ENCODE results near the gene OR2T11.

Gene OR2T11

DNA sequence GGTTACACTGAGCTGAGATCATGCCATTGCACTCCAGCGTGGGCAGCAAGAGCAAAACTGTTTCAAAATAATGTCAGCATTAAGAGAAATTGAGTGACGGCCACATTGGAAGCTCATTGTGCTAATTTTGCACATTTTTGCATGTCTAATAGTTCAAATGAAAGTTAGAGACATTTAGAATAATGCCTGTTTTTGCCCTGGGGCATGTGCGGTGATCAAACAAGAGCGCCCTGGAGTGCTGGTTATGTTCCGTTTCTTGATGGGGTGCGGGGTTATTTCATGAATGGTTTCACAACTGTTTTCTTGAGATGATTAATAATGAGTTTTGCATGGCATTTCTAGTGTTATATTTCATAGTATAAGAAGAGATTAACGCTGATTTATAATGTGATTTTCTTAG, 13.1 kb downstream of the OR2T11 start:
- DNase-seq (ENCODE audit: low read depth) = no peak
- TF ChIP-seq, protein P1, sequence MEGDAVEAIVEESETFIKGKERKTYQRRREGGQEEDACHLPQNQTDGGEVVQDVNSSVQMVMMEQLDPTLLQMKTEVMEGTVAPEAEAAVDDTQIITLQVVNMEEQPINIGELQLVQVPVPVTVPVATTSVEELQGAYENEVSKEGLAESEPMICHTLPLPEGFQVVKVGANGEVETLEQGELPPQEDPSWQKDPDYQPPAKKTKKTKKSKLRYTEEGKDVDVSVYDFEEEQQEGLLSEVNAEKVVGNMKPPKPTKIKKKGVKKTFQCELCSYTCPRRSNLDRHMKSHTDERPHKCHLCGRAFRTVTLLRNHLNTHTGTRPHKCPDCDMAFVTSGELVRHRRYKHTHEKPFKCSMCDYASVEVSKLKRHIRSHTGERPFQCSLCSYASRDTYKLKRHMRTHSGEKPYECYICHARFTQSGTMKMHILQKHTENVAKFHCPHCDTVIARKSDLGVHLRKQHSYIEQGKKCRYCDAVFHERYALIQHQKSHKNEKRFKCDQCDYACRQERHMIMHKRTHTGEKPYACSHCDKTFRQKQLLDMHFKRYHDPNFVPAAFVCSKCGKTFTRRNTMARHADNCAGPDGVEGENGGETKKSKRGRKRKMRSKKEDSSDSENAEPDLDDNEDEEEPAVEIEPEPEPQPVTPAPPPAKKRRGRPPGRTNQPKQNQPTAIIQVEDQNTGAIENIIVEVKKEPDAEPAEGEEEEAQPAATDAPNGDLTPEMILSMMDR (conservative IDR thresholded peaks at IDR 0.05; ENCODE audit: low read depth, low read length) = no peak
- H3K4me3 ChIP-seq (ENCODE audit: low read length) = no peak overlapping the region

DNA sequence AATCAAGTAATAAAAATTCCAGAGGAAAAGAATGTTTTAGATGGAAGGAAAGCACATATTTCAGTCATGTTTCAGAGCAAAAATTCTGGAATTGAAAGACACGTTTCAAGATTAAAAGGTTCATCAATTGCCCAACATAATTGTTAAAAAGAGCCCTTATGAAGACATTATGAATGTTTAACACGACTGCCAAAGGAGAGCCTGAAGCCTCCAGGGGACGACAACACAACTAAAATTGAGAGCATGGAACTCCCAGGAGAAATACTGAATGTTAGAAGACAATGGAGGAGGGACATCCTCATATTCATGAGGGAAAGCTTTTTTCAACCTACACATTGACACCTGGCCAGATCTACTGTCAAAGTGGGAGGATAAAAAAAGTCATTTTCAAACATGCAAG, 16.0 kb downstream of the OR2T11 start:
- DNase-seq (ENCODE audit: low read depth) = no peak
- TF ChIP-seq, protein P1 (conservative IDR thresholded peaks at IDR 0.05; ENCODE audit: low read depth, low read length) = peak; percentile 34
- no peak overlapping the region for H3K4me3 ChIP-seq (ENCODE audit: low read length)

DNA sequence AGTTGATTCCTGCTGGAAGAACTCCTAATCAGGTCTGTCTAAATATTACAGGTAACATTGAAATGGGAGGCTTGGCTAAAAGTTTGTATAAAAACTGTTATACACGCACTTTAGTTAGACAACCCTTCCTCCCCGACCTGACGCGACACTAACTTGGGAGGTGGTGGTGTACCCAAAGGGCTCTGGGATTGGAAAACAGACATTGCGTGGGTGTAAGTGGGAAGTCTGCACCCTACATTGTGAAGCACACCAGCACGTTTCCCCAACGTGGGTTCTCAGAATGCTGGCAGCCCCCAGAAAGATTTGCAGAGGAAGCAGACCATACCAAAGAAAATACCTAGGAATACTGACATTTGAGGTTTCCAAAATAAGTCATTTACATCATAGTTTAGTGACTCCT, 16.8 kb downstream of the OR2T11 start:
- no peak overlapping the region for H3K4me3 ChIP-seq (ENCODE audit: low read length)
- TF ChIP-seq, protein P1 (conservative IDR thresholded peaks at IDR 0.05; ENCODE audit: low read depth, low read length) = no peak
- DNase-seq (ENCODE audit: low read depth) = no peak

DNA sequence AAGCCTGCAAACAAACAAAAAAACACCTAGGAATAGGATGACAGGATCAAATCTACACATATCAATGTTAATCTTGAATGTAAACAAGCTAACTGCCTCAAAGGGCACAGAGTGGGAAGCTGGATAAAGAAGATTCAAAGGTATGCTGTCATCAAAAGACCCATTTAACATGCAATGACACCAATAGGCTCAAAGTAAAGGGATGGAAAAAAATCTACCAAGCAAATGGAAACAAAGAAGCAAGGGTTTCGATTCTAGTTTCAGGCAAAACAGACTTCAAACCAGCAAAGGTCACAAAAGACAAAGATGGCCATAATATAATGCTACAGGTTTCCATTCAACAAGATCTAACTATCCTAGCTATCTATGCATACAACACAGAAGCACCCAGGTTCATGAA, 21.1 kb downstream of the OR2T11 start:
- H3K4me3 ChIP-seq (ENCODE audit: low read length) = no peak overlapping the region
- TF ChIP-seq, protein P1 (conservative IDR thresholded peaks at IDR 0.05; ENCODE audit: low read depth, low read length) = no peak
- no peak for DNase-seq (ENCODE audit: low read depth)

DNA sequence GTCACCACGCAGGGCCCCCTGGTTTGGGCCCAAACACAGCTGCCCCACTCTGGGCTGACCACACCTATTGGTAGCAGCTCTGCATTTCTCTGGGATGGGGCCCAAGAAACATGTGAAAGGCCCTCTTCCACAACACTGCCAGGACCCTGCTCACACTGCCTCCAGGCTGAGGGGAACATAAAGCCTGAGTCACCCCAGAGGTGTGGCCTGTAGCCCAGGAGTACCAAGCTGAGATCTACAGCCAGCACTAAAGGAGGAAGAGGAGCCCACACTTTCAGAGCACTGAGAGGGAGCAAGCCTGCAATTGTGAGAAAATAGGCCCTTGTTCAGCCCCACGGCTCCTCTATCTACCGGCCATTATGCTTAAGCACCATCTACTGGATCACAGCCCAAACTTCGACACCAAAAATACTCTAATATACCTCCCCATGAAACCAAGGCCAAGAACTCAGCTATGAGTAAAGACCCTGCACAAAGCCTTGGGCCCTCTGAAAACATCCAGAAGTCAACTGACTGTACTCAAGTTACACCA, 22.9 kb downstream of the OR2T11 start:
- TF ChIP-seq, protein P1 (conservative IDR thresholded peaks at IDR 0.05; ENCODE audit: low read depth, low read length) = no peak
- no peak overlapping the region for H3K4me3 ChIP-seq (ENCODE audit: low read length)
- no peak for DNase-seq (ENCODE audit: low read depth)

DNA sequence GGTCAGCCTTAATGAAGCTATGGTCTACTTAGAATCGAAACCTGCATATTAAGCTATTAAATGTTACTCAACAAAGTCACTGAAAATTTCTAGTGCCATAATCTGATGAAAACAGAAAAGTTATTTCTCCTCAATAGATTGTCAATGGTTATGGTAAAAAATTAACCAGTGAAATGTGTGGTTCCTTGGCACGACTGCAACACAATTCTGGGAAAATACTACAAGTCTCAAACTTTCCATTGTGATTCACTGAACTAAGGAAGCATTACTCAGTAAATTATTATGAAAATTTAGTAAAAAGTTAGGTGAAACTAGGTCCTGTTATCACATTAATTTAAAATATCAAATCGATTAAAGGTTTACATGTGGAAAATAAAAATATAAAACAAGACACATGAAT, 24.6 kb downstream of the OR2T11 start:
- TF ChIP-seq, protein P1 (conservative IDR thresholded peaks at IDR 0.05; ENCODE audit: low read depth, low read length) = no peak
- no peak overlapping the region for H3K4me3 ChIP-seq (ENCODE audit: low read length)

DNA sequence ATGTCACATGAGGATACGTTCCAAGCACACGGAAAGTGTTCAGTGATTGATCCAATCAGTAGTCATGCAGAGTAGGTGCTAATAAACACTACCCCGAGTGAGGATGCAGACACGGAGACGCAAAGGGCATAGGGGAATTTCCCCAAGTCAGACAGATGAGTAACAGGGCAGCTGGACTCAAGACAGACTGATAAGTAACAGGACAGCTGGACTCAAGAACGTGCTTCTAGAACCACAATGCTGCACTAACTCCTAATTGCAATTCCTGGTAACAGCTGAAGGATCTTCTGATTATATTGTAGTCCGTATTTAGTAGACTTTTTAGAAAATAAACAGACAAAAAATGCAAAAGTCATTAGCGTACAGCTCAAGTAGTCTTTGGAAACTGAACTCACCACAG, 35.5 kb downstream of the OR2T11 start:
- TF ChIP-seq, protein P1 (conservative IDR thresholded peaks at IDR 0.05; ENCODE audit: low read depth, low read length) = no peak
- no peak overlapping the region for H3K4me3 ChIP-seq (ENCODE audit: low read length)
- no peak for DNase-seq (ENCODE audit: low read depth)

More for the DNA sequence above, 24.6 kb downstream of the OR2T11 start:
- DNase-seq (ENCODE audit: low read depth) = no peak

Measured in retinal pigment epithelial cell (primary cell).